NCI-H2081 (cell line): ENCODE results near the gene NANOGP8.
"Not testable (repeated sequence)": the region's sequence is repeated elsewhere in the genome, so short reads cannot be mapped to it uniquely, and the experiment has no call there.

ENCODE experiments used
- DNase-seq, 2 experiments: peaks; one replicate each; lab custom pipeline; 2025; lab: John Stamatoyannopoulos, UW

NANOGP8 gene

GRCh38 chr15:35092846-35093245, 7.8 kb upstream of the NANOGP8 start:
- DNase-seq = no peak

GRCh38 chr15:35092311-35092710, 7.2 kb upstream of the NANOGP8 start:
- DNase-seq = no peak

GRCh38 chr15:35090104-35090807, 5.2 kb upstream of the NANOGP8 start:
- no peak for DNase-seq

GRCh38 chr15:35089551-35089950, 4.5 kb upstream of the NANOGP8 start:
- DNase-seq = no peak

GRCh38 chr15:35088329-35088728, 3.2 kb upstream of the NANOGP8 start:
- DNase-seq = no peak

GRCh38 chr15:35087759-35088158, 2.7 kb upstream of the NANOGP8 start:
- no peak for DNase-seq

- not testable (repeated sequence) for DNase-seq
Observed at GRCh38 chr15:35082371-35083348, 2.4 kb downstream of the NANOGP8 start.

GRCh38 chr15:35081626-35082365, 3.3 kb downstream of the NANOGP8 start:
- not testable (repeated sequence) for DNase-seq

- no peak for DNase-seq
Observed at GRCh38 chr15:35080226-35080625, 4.9 kb downstream of the NANOGP8 start.

- DNase-seq = peak; percentile 60 to 82
Observed at GRCh38 chr15:35078221-35078915, 6.7 kb downstream of the NANOGP8 start.

- DNase-seq = no peak
Observed at GRCh38 chr15:35071106-35071505, 14.0 kb downstream of the NANOGP8 start.

GRCh38 chr15:35068846-35069475, 16.1 kb downstream of the NANOGP8 start:
- no peak for DNase-seq

GRCh38 chr15:35067496-35068347, 17.4 kb downstream of the NANOGP8 start:
- no peak for DNase-seq

GRCh38 chr15:35066094-35066493, 19.0 kb downstream of the NANOGP8 start:
- DNase-seq = no peak

GRCh38 chr15:35064576-35065190, 20.4 kb downstream of the NANOGP8 start:
- DNase-seq = peak in 1 of 2 experiments; percentile 16

GRCh38 chr15:35062738-35063099, 22.4 kb downstream of the NANOGP8 start:
- no peak for DNase-seq

- no peak for DNase-seq
Observed at GRCh38 chr15:35061825-35062737, 23.0 kb downstream of the NANOGP8 start.

GRCh38 chr15:35061161-35061824, 23.8 kb downstream of the NANOGP8 start:
- DNase-seq = no peak
